HG02973 (cell line): ENCODE measurements around the gene MMEL1.
"Not testable (repeated sequence)": the region's sequence is repeated elsewhere in the genome, so short reads cannot be mapped to it uniquely, and the experiment has no call there.

ENCODE experiments used
- ATAC-seq: cut with Tn5 transposase; IDR thresholded peaks from one replicate; pipeline ENCODE4 v1.9.1; 2021; ENCODE audit warnings: moderate library complexity; ENCODE audit not compliant: unreplicated experiment

Gene MMEL1, protein sequence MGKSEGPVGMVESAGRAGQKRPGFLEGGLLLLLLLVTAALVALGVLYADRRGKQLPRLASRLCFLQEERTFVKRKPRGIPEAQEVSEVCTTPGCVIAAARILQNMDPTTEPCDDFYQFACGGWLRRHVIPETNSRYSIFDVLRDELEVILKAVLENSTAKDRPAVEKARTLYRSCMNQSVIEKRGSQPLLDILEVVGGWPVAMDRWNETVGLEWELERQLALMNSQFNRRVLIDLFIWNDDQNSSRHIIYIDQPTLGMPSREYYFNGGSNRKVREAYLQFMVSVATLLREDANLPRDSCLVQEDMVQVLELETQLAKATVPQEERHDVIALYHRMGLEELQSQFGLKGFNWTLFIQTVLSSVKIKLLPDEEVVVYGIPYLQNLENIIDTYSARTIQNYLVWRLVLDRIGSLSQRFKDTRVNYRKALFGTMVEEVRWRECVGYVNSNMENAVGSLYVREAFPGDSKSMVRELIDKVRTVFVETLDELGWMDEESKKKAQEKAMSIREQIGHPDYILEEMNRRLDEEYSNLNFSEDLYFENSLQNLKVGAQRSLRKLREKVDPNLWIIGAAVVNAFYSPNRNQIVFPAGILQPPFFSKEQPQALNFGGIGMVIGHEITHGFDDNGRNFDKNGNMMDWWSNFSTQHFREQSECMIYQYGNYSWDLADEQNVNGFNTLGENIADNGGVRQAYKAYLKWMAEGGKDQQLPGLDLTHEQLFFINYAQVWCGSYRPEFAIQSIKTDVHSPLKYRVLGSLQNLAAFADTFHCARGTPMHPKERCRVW

DNA sequence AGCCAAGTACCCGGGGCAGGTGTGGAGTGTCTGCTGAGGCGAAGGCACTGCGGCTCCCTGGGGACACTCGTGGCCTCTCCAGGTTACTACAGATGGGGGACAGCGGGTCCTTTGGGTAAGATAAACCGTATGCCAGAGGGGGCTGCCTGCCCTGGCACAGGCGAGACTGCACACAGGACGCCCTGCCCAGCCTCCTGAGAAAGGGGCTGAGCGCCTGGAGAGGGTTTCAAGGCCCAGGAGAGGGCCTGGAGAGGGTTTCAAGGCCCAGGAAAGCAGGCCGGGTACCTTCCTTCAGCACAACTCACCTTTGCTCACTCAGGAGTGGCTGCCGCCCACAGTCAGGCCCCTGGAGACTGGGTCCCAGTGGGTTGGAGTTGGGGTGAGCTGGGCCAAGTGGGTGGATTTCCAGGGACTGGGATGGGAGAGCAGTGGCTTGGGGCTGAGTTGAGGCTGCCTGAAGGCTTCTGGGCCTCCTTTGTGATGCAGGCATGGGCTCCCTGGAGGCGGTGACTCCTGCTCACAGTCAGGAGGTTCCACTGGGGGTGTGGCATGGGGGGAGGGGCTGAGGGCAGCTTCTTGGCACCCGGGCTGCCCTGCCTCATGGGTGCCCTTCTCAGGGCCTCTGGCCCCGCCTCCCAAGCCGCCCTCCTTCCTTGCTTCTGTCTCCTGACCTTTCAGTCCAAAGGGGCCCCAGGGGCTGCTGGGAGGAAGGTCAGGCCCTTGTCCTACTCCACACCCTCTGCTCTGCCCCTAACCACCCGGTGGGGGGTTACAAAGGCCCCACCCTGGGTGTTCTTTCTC lies at the start of gene MMEL1:
MMEL1 (minus strand) TSS at position 456 of the 801 bp plus-strand sequence. CDS start 3,532 bp downstream, outside the sequence.
- ATAC-seq: no peak

DNA sequence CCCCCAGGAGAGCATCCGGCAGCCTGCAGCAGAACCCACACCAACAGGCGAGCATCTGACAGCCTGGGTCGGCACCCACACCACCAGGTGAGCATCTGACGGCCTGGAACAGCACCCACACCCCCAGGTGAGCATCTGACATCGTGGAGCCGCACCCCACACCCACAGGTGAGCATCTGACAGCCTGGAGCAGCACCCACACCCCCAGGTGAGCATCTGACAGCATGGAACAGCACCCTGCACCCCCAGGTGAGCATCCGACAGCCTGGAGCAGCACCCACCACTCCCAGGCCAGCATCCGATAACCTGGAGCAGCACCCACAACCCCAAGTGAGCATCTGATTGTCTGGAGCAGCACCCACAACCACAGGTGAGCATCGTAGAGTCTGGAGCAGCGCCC lies 43.9 kb upstream of the MMEL1 start:
- ATAC-seq: not testable (repeated sequence)

GRCh38 chr1:2671656-2672055 lies 38.8 kb upstream of the MMEL1 start:
- ATAC-seq: not testable (repeated sequence)

GRCh38 chr1:2659806-2660205 lies 27.0 kb upstream of the MMEL1 start:
- not testable (repeated sequence) for ATAC-seq

GRCh38 chr1:2657909-2658308 lies 25.1 kb upstream of the MMEL1 start:
- ATAC-seq: not testable (repeated sequence)

DNA sequence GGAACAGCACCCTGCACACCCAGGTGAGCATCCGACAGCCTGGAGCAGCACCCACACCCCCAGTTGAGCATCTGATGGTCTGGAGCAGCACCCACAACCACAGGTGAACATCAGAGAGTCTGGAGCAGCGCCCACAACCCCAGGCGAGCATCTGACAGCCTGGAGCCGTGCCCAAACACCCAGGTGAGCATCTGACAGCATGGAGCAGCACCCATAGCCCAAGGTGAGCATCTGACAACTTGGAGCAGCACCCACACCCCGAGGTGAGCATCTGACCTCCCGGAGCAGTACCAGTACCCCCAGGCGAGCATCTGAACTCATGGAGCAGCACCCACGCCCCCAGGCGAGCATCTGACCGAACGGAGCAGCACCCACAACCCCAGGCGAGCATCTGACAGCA lies 24.3 kb upstream of the MMEL1 start:
- not testable (repeated sequence) for ATAC-seq

- not testable (repeated sequence) for ATAC-seq
Measured at GRCh38 chr1:2655598-2656434, 23.0 kb upstream of the MMEL1 start.

GRCh38 chr1:2654443-2654948 lies 21.7 kb upstream of the MMEL1 start:
- ATAC-seq: not testable (repeated sequence)

- not testable (repeated sequence) for ATAC-seq
Measured at GRCh38 chr1:2653741-2654442, 21.1 kb upstream of the MMEL1 start.

DNA sequence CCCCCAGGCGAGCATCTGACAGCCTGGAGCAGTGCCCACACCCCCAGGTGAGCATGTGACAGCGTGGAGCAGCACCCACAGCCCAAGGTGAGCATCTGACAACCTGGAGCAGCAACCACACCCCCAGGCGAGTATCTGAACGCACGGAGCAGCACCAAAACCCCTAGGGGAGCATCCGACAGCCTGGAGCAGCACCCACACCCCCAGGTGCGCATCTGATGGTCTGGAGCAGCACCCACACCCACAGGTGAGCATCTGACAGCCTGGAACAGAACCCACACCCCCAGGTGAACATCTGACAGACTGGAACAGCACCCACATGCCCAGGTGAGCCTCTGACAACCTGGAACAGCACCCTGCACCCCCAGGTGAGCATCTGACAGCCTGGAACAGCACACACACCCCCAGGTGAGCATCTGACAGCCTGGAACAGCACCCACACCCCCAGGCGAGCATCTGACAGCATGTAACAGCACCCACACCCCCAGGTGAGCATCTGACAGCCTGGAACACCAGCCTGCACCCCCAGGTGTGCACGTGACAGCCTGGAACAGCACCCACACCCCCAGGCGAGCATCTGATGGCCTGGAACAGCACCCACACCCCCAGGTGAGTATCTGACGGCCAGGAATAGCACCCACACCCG lies 20.2 kb upstream of the MMEL1 start:
- ATAC-seq: not testable (repeated sequence)

DNA sequence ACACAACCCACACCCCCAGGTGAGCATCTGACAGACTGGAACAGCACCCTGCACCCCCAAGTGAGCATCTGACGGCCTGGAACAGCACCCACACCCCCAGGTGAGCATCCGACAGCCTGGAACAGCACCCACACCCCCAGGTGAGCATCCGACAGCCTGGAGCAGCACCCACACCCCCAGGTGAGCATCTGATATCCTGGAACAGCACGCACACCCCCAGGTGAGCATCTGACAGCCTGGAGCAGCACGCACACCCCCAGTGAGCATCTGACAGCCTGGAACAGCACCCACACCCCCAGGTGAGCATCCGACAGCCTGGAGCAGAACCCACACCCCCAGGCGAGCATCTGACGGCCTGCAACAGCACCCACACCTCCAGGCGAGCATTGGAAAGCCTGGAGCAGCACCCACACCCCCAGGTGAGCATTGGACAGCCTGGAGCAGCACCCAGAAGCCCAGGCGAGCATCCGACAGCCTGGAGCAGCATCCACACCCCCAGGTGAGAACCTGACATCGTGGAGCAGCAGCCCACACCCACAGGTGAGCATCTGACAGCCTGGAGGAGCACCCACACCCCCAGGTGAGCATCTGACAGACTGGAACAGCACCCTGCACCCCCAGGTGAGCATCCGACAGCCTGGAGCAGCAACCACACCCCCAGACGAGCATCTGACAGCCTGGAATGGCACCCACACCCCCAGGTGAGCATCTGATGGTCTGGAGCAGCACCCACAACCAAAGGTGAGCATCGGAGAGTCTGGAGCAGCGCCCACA lies 19.5 kb upstream of the MMEL1 start:
- not testable (repeated sequence) for ATAC-seq

- no peak for ATAC-seq
Measured at GRCh38 chr1:2650967-2651645, 18.3 kb upstream of the MMEL1 start.

DNA sequence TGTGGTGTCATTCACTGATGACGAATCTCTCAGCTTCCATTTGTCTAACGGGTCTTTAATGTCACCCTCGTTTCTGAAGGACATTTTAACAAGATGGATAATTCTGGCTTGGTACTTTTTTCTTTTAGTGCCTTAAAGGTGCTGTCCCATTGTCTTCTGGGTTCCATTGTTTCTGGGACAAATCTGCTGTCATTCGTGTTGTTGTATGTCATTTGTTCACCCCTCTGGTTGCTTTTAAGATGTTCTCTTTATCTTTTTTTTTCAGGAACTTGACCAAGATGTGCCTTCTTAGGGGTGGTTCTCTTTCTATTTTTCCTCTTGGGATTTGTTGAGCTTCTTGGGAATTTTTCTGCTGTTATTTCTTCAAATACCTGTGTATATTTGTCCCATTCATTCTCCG lies 14.0 kb upstream of the MMEL1 start:
- ATAC-seq: no peak

DNA sequence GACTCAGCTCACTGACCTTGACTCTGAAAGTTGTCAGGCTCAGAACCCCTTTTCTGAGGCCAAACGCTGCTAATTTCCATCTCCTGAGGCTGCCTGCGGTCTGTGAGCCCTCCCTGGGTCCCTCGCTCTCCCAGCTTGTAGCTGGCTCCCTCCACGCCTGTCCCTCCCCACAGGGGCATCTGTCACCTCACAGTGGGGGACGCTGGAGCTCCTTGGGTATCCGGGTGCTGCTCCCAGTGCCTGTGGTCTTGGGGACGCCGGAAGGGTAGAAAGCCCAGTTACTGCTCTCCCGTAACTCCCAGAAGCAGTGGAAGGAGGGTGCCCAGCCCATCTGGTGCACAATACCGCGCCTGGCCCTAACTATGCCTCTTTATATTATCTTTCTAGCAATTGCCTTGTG lies 13.0 kb upstream of the MMEL1 start:
- no peak for ATAC-seq

- no peak for ATAC-seq
Measured at GRCh38 chr1:2645143-2645542, 12.3 kb upstream of the MMEL1 start.

DNA sequence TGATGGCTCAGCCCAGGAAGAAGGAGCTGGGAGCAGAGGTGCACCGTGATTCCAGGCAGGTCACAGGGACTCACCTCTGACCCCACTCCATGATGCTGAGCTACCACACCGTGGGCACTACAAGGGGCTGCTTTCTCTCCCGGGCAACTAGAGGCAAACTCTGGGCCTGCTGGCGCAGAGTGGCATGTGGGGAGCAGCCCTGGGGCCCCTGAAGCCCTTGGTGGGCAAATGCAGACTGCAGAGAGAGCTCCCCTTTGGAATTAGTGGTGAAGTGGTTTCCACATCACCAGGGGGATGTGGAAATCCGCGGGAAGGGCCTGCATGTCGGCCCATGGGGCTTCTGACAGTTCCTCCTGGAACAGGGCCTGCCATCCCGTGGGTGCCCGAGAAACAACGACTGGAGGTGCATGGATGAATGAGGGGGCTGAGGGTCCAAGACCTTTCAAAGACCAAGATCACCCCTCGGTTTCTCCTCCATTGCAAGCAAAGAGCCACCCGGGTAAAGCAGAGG lies 11.8 kb upstream of the MMEL1 start:
- no peak for ATAC-seq

- no peak for ATAC-seq
Measured at GRCh38 chr1:2644171-2644570, 11.4 kb upstream of the MMEL1 start.
